ENCODE data around the gene IBTK. TPM values are rescaled to one million over a fixed set of nuclear protein-coding genes. Genes with fewer than 3 reads are reported as not detected.
A peak's percentile ranks its signal among the peaks of the same experiment; 100 is the strongest.

Gene IBTK
- total RNA-seq, 1 donor from 2014 or later: 34.8 TPM

- no peak overlapping the region for H3K4me3 Mint-ChIP-seq (ENCODE audit: low read depth)
- no peak overlapping the region for H3K27ac Mint-ChIP-seq
- H3K27me3 Mint-ChIP-seq: no peaks in the 10 kb centered on the region
- H3K9me3 Mint-ChIP-seq (ENCODE audit: low read depth): peaks cover 3% of the 10 kb centered on the region
- peaks cover 26% of the 10 kb centered on the region for H3K4me1 Mint-ChIP-seq (ENCODE audit: low read depth)
- no peak for DNase-seq (ENCODE audit: low spot score, unreplicated experiment)
- TF ChIP-seq, protein P1, sequence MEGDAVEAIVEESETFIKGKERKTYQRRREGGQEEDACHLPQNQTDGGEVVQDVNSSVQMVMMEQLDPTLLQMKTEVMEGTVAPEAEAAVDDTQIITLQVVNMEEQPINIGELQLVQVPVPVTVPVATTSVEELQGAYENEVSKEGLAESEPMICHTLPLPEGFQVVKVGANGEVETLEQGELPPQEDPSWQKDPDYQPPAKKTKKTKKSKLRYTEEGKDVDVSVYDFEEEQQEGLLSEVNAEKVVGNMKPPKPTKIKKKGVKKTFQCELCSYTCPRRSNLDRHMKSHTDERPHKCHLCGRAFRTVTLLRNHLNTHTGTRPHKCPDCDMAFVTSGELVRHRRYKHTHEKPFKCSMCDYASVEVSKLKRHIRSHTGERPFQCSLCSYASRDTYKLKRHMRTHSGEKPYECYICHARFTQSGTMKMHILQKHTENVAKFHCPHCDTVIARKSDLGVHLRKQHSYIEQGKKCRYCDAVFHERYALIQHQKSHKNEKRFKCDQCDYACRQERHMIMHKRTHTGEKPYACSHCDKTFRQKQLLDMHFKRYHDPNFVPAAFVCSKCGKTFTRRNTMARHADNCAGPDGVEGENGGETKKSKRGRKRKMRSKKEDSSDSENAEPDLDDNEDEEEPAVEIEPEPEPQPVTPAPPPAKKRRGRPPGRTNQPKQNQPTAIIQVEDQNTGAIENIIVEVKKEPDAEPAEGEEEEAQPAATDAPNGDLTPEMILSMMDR (IDR thresholded peaks at IDR 0.05; ENCODE audit: unreplicated experiment): no peak
- H3K36me3 Mint-ChIP-seq (ENCODE audit: insufficient read depth): peaks cover 14% of the 10 kb centered on the region
Measured at GRCh38 chr6:82243884-82244283, 3.7 kb downstream of the IBTK start.

DNA sequence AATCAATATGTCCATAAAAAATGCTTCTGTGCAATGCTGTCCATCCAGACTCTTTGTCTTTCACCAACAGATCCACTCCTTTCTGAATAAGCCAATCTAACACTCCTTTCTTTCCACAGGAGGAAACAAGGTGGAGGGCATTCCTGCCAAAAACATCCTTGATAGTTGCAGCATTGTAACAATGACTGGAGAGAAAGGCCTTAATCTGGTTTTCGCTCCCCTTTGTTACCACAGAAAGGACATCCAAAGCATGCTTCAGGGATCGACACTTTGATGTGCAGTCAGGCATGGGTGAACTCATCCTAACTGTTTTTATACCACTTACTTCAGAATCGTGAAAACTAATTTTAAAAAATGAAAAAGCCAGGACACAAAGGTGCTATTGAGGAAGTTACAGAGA lies 7.4 kb downstream of the IBTK start:
- H3K27me3 Mint-ChIP-seq: no peaks in the 10 kb centered on the region
- TF ChIP-seq, protein P1 (IDR thresholded peaks at IDR 0.05; ENCODE audit: unreplicated experiment): no peak
- no peak overlapping the region for H3K4me3 Mint-ChIP-seq (ENCODE audit: low read depth)
- H3K36me3 Mint-ChIP-seq (ENCODE audit: insufficient read depth): peaks cover 18% of the 10 kb centered on the region
- peaks cover 3% of the 10 kb centered on the region for H3K9me3 Mint-ChIP-seq (ENCODE audit: low read depth)
- H3K27ac Mint-ChIP-seq: no peak overlapping the region
- no peak for DNase-seq (ENCODE audit: low spot score, unreplicated experiment)
- peaks cover 7% of the 10 kb centered on the region for H3K4me1 Mint-ChIP-seq (ENCODE audit: low read depth)

GRCh38 chr6:82239597-82239996 lies 7.9 kb downstream of the IBTK start:
- Mint-ChIP-seq H3K27ac (no peak overlapping the region), H3K27me3 (no peaks in the 10 kb centered on the region), H3K9me3 (ENCODE audit: low read depth) (peaks cover 3% of the 10 kb centered on the region), H3K36me3 (ENCODE audit: insufficient read depth) (peaks cover 20% of the 10 kb centered on the region), H3K4me3 (ENCODE audit: low read depth) (no peak overlapping the region), H3K4me1 (ENCODE audit: low read depth) (peaks cover 4% of the 10 kb centered on the region)
- TF ChIP-seq, protein P1 (IDR thresholded peaks at IDR 0.05; ENCODE audit: unreplicated experiment): no peak
- DNase-seq (ENCODE audit: low spot score, unreplicated experiment): no peak

DNA sequence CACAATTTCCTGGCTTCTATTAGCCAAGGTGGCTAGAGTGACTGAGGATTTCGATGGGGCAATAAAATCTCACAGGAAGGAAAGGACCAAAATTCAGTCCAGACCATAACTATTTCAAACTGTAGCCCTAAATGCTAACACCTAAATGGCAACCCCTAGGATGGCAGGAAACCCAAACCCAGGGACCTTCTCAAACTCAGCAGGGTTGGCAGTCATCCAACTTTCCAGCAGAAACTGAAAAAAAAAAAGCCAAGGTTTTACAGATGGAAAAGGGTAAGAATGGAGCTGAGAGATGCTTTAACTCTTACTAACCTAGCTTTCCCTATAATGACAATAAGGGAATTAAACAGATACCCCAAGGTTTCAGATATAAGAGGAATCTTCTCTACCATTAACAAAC lies 10.5 kb downstream of the IBTK start:
- TF ChIP-seq, protein P1 (IDR thresholded peaks at IDR 0.05; ENCODE audit: unreplicated experiment): no peak
- H3K27ac Mint-ChIP-seq: no peak overlapping the region
- peaks cover 16% of the 10 kb centered on the region for H3K36me3 Mint-ChIP-seq (ENCODE audit: insufficient read depth)
- no peaks in the 10 kb centered on the region for H3K4me1 Mint-ChIP-seq (ENCODE audit: low read depth)
- no peak for DNase-seq (ENCODE audit: low spot score, unreplicated experiment)
- no peaks in the 10 kb centered on the region for H3K9me3 Mint-ChIP-seq (ENCODE audit: low read depth)
- H3K27me3 Mint-ChIP-seq: no peaks in the 10 kb centered on the region
- H3K4me3 Mint-ChIP-seq (ENCODE audit: low read depth): no peak overlapping the region

GRCh38 chr6:82227770-82228169 lies 19.8 kb downstream of the IBTK start:
- Mint-ChIP-seq H3K4me1 (ENCODE audit: low read depth) (no peaks in the 10 kb centered on the region), H3K36me3 (ENCODE audit: insufficient read depth) (peaks cover 19% of the 10 kb centered on the region), H3K9me3 (ENCODE audit: low read depth) (no peaks in the 10 kb centered on the region), H3K27ac (peak overlapping the region; percentile 42), H3K4me3 (ENCODE audit: low read depth) (no peak overlapping the region), H3K27me3 (no peaks in the 10 kb centered on the region)
- TF ChIP-seq, protein P1 (IDR thresholded peaks at IDR 0.05; ENCODE audit: unreplicated experiment): no peak
- DNase-seq (ENCODE audit: low spot score, unreplicated experiment): no peak

All from progenitor cell of endocrine pancreas (in vitro differentiated cells).